ENCODE results near the gene HMOX2. TPM values are rescaled to one million over a fixed set of nuclear protein-coding genes. Genes with fewer than 3 reads are reported as not detected.

Gene HMOX2
- total and polyA plus RNA-seq, 2 donors (not counting 3 experiments of a cell fraction or from before 2014, with no cell fraction given), result 80.7 to 86.3 TPM

DNA sequence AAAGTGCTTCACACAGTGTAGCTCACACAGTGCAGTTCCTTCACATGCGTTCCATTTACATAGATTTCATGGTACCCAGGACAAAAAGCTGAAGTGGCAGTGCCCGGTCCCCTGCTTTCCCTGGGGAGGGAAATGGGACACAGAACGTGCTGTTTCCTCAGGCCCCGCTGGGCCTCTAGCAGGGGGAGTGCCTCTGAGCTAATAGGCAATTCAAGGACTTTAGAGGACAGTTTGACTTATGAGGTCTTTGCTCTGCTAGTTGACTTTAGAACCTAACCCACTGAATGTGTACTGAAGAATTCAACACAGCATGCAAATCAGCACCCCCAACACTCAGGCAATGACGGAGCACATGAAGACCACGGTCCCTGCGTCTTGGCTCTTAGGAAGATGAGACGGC lies 55.6 kb downstream of the HMOX2 start:
- Histone ChIP-seq H3K4me2 (ENCODE audit: insufficient read depth, low read length) (no peak overlapping the region), H3K27me3 (ENCODE audit: control insufficient read depth in 2 of 2, insufficient read depth in 2 of 2, low read length in 2 of 2) (no peaks in the 10 kb centered on the region), H3K9me1 (replicated peaks; ENCODE audit: control insufficient read depth, extremely low read depth, insufficient read depth, low read length) (no peaks in the 10 kb centered on the region), H3K4me1 (ENCODE audit: control insufficient read depth, extremely low read depth, insufficient read depth, low read length) (peaks cover 4% of the 10 kb centered on the region), H2AFZ (ENCODE audit: low read depth, low read length) (no peak overlapping the region), H4K20me1 (replicated peaks; ENCODE audit: control insufficient read depth, extremely low read depth, insufficient read depth, low read length) (no peaks in the 10 kb centered on the region), H3K79me2 (ENCODE audit: control insufficient read depth, insufficient read depth, low read length) (no peaks in the 10 kb centered on the region), H3K4me3 (replicated peaks in 1 of 3; ENCODE audit: insufficient read depth in 1 of 3, low read depth in 1 of 3, low read length in 3 of 3) (no peak overlapping the region), H3K27ac (ENCODE audit: insufficient read depth, low read depth, low read length) (no peak overlapping the region), H3K9me3 (replicated peaks; ENCODE audit: control insufficient read depth, insufficient read depth, low read length) (no peaks in the 10 kb centered on the region), H3K9ac (replicated peaks; ENCODE audit: extremely low read depth, insufficient read depth, low read length) (no peak overlapping the region), H3K36me3 (ENCODE audit: control insufficient read depth in 2 of 2, extremely low read depth in 1 of 2, insufficient read depth in 2 of 2, low read length in 2 of 2) (peaks cover 0 to 6% of the 10 kb centered on the region in 2 experiments)
- ChIA-PET POLR2A (no interaction called here), CTCF (interaction anchor here (1.2 to 2.1 kb wide), 4 partner anchors 14 to 118 kb away, joined by 3 to 9 read pairs (median 7); no protein-coding TSS in a partner anchor)
- no TSS peak for BruUV-seq (replicated peaks)
- TF ChIP-seq FOS (IDR thresholded peaks at IDR 0.05; ENCODE audit: borderline replicate concordance, insufficient read depth, low read length), result no peak
- no peak for TF ChIP-seq JUN (IDR thresholded peaks at IDR 0.05; ENCODE audit: borderline replicate concordance, insufficient read depth, insufficient read length, low read depth)
- no peak for TF ChIP-seq MYC (IDR thresholded peaks at IDR 0.05; ENCODE audit: low read depth, low read length)
- no peak for TF ChIP-seq GATA2 (IDR thresholded peaks at IDR 0.05; ENCODE audit: insufficient read depth, insufficient read length, low read depth, low read length)
- TF ChIP-seq POLR2AphosphoS5 (IDR thresholded peaks at IDR 0.05; ENCODE audit: insufficient read depth, low read depth, low read length), result no peak
- TF ChIP-seq, protein P1, sequence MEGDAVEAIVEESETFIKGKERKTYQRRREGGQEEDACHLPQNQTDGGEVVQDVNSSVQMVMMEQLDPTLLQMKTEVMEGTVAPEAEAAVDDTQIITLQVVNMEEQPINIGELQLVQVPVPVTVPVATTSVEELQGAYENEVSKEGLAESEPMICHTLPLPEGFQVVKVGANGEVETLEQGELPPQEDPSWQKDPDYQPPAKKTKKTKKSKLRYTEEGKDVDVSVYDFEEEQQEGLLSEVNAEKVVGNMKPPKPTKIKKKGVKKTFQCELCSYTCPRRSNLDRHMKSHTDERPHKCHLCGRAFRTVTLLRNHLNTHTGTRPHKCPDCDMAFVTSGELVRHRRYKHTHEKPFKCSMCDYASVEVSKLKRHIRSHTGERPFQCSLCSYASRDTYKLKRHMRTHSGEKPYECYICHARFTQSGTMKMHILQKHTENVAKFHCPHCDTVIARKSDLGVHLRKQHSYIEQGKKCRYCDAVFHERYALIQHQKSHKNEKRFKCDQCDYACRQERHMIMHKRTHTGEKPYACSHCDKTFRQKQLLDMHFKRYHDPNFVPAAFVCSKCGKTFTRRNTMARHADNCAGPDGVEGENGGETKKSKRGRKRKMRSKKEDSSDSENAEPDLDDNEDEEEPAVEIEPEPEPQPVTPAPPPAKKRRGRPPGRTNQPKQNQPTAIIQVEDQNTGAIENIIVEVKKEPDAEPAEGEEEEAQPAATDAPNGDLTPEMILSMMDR (IDR thresholded peaks at IDR 0.05; ENCODE audit: extremely low read depth in 1 of 2, insufficient read depth in 1 of 2, low read depth in 1 of 2, low read length in 2 of 2), result no peak
- no peak for TF ChIP-seq POLR2A (IDR thresholded peaks at IDR 0.05; ENCODE audit: low read depth, low read length)
- TF ChIP-seq, protein P2, sequence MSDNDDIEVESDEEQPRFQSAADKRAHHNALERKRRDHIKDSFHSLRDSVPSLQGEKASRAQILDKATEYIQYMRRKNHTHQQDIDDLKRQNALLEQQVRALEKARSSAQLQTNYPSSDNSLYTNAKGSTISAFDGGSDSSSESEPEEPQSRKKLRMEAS (IDR thresholded peaks at IDR 0.05; ENCODE audit: insufficient read depth, insufficient read length), result no peak
- TF ChIP-seq EZH2 (IDR thresholded peaks at IDR 0.05; ENCODE audit: borderline replicate concordance, low read depth, low read length, severe bottlenecking), result no peak
- dilution Hi-C loops (cut with MboI; ENCODE audit: extremely low pct_ligation_motif_present, low sequenced_read_pairs), result no loop called here
- FAIRE-seq (no peak), DNase-seq (ENCODE audit: low read depth, low spot score) (no peak)
- intact Hi-C loops (cut with micrococcal nuclease), result no loop called here

All from endothelial cell of umbilical vein (primary cell).